HT1080 (cell line): ENCODE measurements around the gene MYLK. TPM values are rescaled to one million over a fixed set of nuclear protein-coding genes. Genes with fewer than 3 reads are reported as not detected.
A peak's percentile ranks its signal among the peaks of the same experiment; 100 is the strongest.
"Not testable (repeated sequence)": the region's sequence is repeated elsewhere in the genome, so short reads cannot be mapped to it uniquely, and the experiment has no call there.

ENCODE experiments used
- DNase-seq: peaks from one replicate; pipeline ENCODE4 v3.0.0-alpha.2; 2015; ENCODE audit warnings: low read depth
- total RNA-seq: library from RNA; depleted of rRNA; stranded (reverse); fragments of >200 nt; shearing (Covaris generic); gene quantifications from 2 replicates; pipeline ENCODE4 v1.2.3, GENCODE V29; 2014

MYLK gene
- total RNA-seq, 1 experiment from 2014 or later = 197 TPM

GRCh38 chr3:123627673-123628670 lies 256.2 kb downstream of the MYLK start:
- DNase-seq = no peak

- no peak for DNase-seq
These were observed 257.3 kb downstream of the MYLK start for GRCh38 chr3:123626881-123627280.

DNA sequence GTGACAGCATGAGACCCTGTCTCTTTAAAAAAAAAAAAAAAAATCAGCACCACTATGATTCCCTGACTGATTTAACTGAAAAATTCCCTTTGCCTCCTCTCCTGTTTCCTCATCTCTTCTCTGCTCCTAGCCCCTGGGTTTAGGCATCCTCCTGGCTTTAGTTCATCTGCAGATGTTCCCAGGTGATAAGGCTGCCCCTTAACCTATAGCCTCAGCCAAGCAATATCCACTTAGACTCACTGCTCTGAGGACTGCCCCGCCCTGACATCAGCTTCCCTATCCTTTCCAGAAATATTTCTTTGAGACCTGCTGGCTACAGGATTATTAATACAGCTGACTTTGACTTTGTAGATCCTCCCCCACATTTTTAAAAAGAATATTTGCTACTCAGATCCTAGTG lies 259.8 kb downstream of the MYLK start:
- DNase-seq = no peak

DNA sequence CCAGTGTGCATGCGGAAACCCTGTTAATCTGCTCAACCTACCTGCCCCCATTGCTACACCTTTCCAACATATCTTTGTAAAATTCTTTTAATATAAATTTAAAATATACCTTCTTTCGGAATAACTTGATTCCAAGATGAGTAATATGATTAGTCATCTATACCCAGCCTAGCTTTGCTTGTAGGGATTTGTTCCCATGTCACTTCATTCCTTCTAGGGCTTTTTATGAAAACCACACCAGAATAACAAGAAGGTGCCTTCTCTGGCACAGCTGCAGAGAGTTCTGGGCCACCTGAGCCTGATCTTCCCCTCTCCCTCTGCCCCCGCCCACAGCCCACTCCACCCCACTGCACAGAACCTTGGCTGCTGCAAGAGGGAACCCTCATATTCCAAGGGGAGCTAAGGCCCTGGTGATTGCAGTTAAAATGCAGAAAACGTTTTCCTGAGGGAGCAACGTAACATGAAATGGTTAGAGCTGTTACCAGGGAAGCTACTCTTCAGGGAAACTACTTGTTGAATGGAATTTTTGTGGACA lies 260.7 kb downstream of the MYLK start:
- peak; percentile 67 for DNase-seq

DNA sequence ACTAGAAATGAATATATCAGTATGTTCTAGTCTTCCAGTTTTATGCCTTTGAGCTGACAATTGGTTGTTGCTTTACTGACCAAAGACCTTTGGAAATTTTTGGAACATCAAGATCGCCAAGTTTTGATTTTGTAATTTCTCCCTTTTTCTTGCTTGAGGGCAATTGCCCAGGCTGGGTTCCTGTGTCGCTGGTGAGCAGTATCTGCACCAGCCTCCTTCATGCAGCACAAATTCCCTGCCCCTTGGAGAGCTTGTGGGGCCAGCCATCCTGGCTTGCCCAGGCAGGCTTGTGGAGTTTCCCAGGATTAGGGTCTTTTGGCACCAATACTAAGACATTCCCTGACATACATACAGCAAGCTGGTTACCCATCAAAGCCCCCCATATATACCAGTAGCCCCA lies 261.4 kb downstream of the MYLK start:
- no peak for DNase-seq

- DNase-seq = no peak
These were observed 262.3 kb downstream of the MYLK start for GRCh38 chr3:123621850-123622189.

DNA sequence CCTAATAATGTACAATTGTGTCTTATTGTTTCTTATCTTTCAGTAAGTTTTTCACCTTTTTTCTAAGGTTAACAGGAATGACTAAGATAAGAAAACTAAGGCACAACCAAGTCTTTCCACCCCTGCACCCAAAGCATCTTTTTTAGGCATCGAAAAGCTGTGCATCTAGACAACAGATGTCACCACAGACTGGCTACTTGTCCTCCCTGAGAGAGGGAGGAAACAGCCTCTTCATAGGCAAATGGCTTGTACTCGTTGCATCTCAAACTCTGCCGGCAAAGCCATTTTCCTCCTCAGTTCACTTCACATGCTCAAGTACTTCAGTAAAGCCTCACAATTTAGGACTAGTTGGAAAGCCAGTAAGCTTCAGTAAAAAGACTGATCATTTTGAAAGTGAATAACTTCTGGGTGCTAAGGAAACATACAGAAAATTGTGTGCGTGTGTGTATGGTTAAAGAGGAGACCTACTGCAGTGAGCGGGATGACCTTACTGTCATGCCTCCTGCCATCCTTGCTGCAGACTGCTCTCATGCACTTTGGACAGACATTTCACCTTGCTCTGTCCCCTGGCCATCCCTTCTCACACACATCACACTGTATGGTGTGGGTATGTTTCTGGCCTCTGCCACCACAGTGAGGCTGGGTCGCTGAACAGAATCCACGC lies 262.8 kb downstream of the MYLK start:
- DNase-seq = no peak

DNA sequence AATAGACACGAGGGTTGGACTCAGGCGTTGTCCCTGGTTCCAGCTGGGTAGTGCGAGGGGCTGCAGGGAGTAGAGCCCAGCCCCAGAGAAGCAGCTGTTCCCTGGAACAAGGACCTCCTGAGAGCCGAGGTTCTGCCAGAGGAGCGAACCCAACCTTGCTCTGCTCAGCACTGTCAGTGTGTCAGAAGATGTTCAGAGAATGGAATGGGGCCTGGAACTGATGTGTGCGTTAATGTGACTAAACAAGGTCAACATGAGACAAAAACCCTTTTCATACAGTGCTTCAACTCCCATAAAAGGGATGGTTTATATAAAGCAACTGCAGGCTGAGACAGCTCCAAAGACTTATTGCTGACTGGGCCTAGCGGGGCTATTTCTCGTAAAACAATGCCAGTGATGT lies 263.8 kb downstream of the MYLK start:
- no peak for DNase-seq

- peak; percentile 35 for DNase-seq
These were observed 265.2 kb downstream of the MYLK start for GRCh38 chr3:123618768-123619484.

- no peak for DNase-seq
These were observed 265.9 kb downstream of the MYLK start for GRCh38 chr3:123618076-123618708.

GRCh38 chr3:123616593-123616992 lies 267.5 kb downstream of the MYLK start:
- DNase-seq = no peak

DNA sequence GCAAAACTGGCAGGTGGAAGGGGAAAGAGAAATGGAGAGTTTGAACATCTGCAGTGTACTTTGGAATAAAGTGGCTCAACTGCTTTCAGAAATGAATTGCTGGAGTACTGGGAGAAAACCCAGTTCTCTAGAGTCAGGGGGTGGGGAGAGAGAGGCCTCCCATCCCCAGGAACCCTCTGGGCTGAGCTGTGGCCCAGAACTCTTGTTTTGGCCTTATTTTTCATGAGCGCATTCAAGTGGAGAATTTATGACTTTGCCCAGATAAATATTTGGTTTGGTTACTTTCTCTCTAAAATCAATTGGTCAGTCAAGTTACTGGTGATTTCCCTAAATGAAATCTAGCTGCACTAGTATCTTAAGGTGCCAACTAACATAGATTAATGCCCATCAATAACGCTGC lies 270.6 kb downstream of the MYLK start:
- no peak for DNase-seq

GRCh38 chr3:123611674-123612073 lies 272.5 kb downstream of the MYLK start:
- not testable (repeated sequence) for DNase-seq

DNA sequence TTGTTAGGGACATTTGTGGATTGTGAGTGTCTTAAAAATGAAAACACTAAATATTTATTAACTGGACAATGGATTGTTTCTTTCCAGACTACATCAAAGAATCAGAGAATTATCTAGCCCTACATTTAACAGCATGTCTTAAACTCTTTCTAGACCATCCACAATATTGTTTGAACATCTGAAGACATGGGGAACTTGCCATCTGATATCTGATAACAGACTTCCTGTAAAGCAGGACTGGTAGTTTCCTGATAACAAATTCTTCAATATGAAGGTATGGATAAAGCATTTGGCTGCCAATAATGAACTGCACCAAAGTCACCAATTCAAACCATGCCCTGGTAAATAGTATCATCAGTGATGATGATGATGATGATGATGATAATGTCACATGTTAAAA lies 273.1 kb downstream of the MYLK start:
- no peak for DNase-seq

DNA sequence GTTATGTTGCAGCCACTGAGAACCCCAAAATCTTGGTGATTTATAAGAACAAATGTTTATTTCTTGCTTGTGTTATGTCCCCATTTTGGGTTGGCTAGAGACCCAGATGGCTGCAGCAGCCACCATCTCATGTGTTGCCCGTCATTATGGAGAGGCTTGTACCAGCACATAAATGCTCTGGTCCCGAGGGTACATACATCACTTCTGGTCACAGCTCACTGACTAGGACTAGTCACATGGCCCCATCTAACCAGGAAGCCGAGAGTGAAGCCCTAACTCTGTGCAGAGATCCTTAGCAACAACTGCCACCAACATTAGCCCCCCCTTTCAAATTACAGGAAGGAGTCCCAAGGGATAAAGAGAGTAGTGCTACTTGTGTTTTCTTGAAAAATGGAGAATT lies 273.8 kb downstream of the MYLK start:
- DNase-seq = no peak

DNA sequence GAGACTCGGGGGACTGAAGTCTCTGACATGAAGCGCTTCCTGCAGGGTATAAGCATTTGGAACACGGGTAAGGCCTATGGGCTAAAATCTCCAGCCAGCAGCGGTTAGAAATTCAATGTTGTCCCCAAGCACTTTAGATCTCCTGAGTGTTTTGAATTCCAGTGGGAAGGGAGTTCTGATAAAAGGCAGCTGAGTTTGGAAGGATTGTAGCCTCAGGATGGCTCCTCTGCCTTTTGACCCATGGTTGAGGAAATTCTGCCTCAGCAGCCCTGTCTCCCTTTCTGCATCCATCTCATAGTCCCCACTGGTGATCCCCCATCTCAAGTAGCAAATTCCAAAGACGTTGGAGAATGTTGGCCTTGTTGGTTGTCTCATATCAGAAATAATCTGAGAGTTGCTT lies 275.1 kb downstream of the MYLK start:
- no peak for DNase-seq

DNA sequence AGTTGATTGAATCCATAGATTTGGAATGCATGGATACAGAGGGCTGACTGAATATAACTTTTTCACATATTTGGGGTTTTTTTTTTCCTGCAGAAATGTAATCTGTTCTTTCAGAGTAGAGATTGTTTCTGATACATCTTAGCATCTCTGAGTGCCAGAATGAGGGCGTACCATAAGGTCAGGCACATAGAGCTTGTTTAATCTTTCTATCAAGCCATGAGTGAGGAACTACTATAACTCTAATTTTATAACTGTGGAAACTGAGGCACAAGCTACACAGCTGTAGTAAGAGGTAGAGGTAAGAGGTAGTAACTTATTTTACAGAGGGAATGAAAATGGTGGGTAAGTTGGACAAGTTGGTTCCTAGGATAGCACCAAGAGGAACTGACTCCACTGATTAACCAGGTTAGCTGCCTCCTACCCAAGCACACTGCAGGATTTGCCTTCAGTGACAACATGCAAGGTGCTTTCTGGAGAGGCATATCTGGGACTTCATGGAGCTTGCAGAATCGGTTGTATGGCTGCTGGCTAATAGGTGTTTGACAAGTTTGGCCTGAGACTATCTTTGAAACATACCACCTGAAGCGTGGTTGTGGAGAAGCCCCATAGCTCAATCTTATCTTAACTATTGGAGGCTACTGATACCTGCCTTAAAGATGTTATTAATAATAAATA lies 275.7 kb downstream of the MYLK start:
- no peak for DNase-seq

DNA sequence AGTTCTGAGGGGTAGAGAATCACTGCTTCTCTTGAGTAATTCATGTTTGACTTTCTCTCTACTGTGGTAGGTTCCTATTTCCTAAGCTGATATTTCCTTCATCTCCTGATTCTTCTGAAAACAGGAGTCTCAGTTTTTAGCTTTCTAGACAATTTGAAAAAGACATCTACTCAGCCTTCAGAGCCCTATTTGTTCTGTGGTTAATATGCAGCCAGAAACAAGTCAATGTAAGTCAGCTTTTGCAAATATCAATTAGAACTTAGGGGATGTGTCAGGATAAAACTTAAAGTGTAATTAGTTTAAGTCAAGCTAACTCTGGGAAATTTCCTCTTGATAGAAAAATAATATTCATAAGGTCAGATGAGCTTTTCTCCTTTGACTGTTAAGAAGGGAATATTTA lies 277.6 kb downstream of the MYLK start:
- DNase-seq = no peak

- peak; percentile 73 for DNase-seq
These were observed 278.3 kb downstream of the MYLK start for GRCh38 chr3:123605789-123606234.

DNA sequence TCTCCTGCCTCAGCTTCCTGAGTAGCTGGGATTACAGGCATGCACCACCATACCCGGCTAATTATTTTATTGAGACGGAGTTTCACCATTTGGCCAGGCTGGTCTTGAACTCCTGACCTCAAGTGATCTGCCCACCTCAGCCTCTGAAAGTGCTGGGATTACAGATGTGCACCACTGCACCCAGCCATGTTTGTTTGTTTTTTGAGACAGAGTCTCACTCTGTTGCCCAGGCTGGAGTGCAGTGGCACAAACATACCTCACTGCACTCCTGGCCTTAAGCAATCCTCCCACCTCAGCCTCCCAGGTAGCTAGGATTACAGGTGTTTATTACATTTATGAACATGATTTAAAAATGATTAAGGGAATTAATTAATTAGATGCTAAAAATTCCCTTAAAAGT lies 281.0 kb downstream of the MYLK start:
- not testable (repeated sequence) for DNase-seq

GRCh38 chr3:123602325-123602724 lies 281.8 kb downstream of the MYLK start:
- DNase-seq = peak; percentile 92
